HG02678 (cell line): ENCODE results near the gene CAMK2A.

Source experiments
- ATAC-seq: cut with Tn5 transposase; IDR thresholded peaks from one replicate; pipeline ENCODE4 v1.9.1; 2021; ENCODE audit warnings: mild to moderate bottlenecking, moderate library complexity; ENCODE audit not compliant: unreplicated experiment

Gene CAMK2A

GRCh38 chr5:150317048-150318003 is 27.8 kb upstream of the CAMK2A start:
- ATAC-seq, result no peak

- no peak for ATAC-seq
Observed at GRCh38 chr5:150316320-150316719, 26.7 kb upstream of the CAMK2A start.

GRCh38 chr5:150315245-150315644 is 25.7 kb upstream of the CAMK2A start:
- no peak for ATAC-seq

- no peak for ATAC-seq
Observed at GRCh38 chr5:150313921-150314716, 24.5 kb upstream of the CAMK2A start.

GRCh38 chr5:150313501-150313900 is 23.9 kb upstream of the CAMK2A start:
- no peak for ATAC-seq

GRCh38 chr5:150312518-150312917 is 22.9 kb upstream of the CAMK2A start:
- no peak for ATAC-seq

GRCh38 chr5:150311015-150311692 is 21.6 kb upstream of the CAMK2A start:
- ATAC-seq, result no peak

- ATAC-seq, result no peak
Observed at GRCh38 chr5:150310246-150310645, 20.7 kb upstream of the CAMK2A start.

GRCh38 chr5:150309886-150310239 is 20.3 kb upstream of the CAMK2A start:
- no peak for ATAC-seq

GRCh38 chr5:150309101-150309885 is 19.7 kb upstream of the CAMK2A start:
- ATAC-seq, result no peak

- no peak for ATAC-seq
Observed at GRCh38 chr5:150307617-150308426, 18.2 kb upstream of the CAMK2A start.

- no peak for ATAC-seq
Observed at GRCh38 chr5:150306775-150307174, 17.2 kb upstream of the CAMK2A start.

- ATAC-seq, result no peak
Observed at GRCh38 chr5:150305557-150305956, 16.0 kb upstream of the CAMK2A start.

GRCh38 chr5:150305095-150305494 is 15.5 kb upstream of the CAMK2A start:
- ATAC-seq, result no peak

GRCh38 chr5:150304481-150305081 is 15.0 kb upstream of the CAMK2A start:
- ATAC-seq, result no peak

- no peak for ATAC-seq
Observed at GRCh38 chr5:150303660-150304386, 14.2 kb upstream of the CAMK2A start.

- no peak for ATAC-seq
Observed at GRCh38 chr5:150303070-150303615, 13.6 kb upstream of the CAMK2A start.

GRCh38 chr5:150302301-150303069 is 12.9 kb upstream of the CAMK2A start, which contains the start of gene ARSI:
TSS of gene ARSI (minus strand) at chr5:150302905. CDS start at chr5:150302373, 532 bp downstream.
- no peak for ATAC-seq
